ENCODE results near the gene SERTAD2. TPM values are rescaled to one million over a fixed set of nuclear protein-coding genes. Genes with fewer than 3 reads are reported as not detected.

The SERTAD2 gene
- total RNA-seq, 3 donors from 2014 or later, result 12.8 to 20.0 (median 17.0) TPM

- H3K4me3 ChIP-seq, result no peak overlapping the region
- DNase-seq (ENCODE audit: low spot score in 2 of 2), result no peak
- H3K9me3 ChIP-seq, result no peaks in the 10 kb centered on the region
- no peaks in the 10 kb centered on the region for H3K27me3 ChIP-seq
- H3K36me3 ChIP-seq, result no peaks in the 10 kb centered on the region
- no peak overlapping the region for H3K27ac ChIP-seq
- intact Hi-C loops (cut with DNase I; ENCODE audit: low total_unique reads), result no loop called here
- no peak for TF ChIP-seq POLR2AphosphoS5 (IDR thresholded peaks at IDR 0.05)
- no peak for TF ChIP-seq CTCF (IDR thresholded peaks at IDR 0.05)
- no peak for TF ChIP-seq POLR2A (IDR thresholded peaks at IDR 0.05)
- no peaks in the 10 kb centered on the region for H3K4me1 ChIP-seq
Observed at GRCh38 chr2:64665709-64666108, 12.0 kb upstream of the SERTAD2 start.

GRCh38 chr2:64663402-64663801, 9.7 kb upstream of the SERTAD2 start:
- Histone ChIP-seq H3K4me3 (no peak overlapping the region), H3K4me1 (no peaks in the 10 kb centered on the region), H3K27ac (no peak overlapping the region), H3K36me3 (no peaks in the 10 kb centered on the region), H3K27me3 (no peaks in the 10 kb centered on the region), H3K9me3 (no peaks in the 10 kb centered on the region)
- intact Hi-C loops (cut with DNase I; ENCODE audit: low total_unique reads), result no loop called here
- TF ChIP-seq POLR2AphosphoS5 (IDR thresholded peaks at IDR 0.05) (no peak), CTCF (IDR thresholded peaks at IDR 0.05) (no peak), POLR2A (IDR thresholded peaks at IDR 0.05) (no peak)
- no peak for DNase-seq (ENCODE audit: low spot score in 2 of 2)

DNA sequence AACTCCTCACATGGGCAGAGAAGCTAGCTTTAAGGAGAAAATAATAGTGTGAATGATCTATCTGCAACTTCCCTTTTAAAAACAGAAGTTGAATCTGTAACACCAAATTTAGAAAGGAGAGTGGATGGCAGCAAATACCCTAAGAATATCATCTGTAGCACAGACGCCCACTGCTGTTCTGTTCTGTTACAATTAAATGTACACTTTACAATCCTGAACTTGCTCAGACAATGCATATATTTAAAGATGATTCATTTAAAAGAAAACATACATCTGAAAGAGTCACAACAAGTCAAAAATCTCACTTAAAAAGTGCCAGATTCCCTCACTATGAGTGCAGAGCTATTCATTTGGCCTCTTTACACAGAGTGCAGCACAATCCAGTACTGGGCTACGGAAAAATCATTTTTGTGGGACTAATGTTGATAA, 8.0 kb upstream of the SERTAD2 start:
- no peaks in the 10 kb centered on the region for H3K27me3 ChIP-seq
- TF ChIP-seq POLR2AphosphoS5 (IDR thresholded peaks at IDR 0.05), result no peak
- no peak for TF ChIP-seq CTCF (IDR thresholded peaks at IDR 0.05)
- TF ChIP-seq POLR2A (IDR thresholded peaks at IDR 0.05), result no peak
- H3K36me3 ChIP-seq, result no peaks in the 10 kb centered on the region
- no peaks in the 10 kb centered on the region for H3K4me1 ChIP-seq
- intact Hi-C loops (cut with DNase I; ENCODE audit: low total_unique reads), result no loop called here
- no peak overlapping the region for H3K27ac ChIP-seq
- no peak overlapping the region for H3K4me3 ChIP-seq
- DNase-seq (ENCODE audit: low spot score in 2 of 2), result no peak
- no peaks in the 10 kb centered on the region for H3K9me3 ChIP-seq

GRCh38 chr2:64659252-64659651, 5.5 kb upstream of the SERTAD2 start:
- Histone ChIP-seq H3K4me1 (peaks cover 0 to 11% of the 10 kb centered on the region in 2 donors), H3K9me3 (no peaks in the 10 kb centered on the region), H3K4me3 (no peak overlapping the region), H3K27me3 (no peaks in the 10 kb centered on the region), H3K36me3 (no peaks in the 10 kb centered on the region), H3K27ac (no peak overlapping the region)
- TF ChIP-seq CTCF (IDR thresholded peaks at IDR 0.05), result no peak
- no peak for TF ChIP-seq POLR2AphosphoS5 (IDR thresholded peaks at IDR 0.05)
- TF ChIP-seq POLR2A (IDR thresholded peaks at IDR 0.05), result no peak
- no peak for DNase-seq (ENCODE audit: low spot score in 2 of 2)
- intact Hi-C loops (cut with DNase I; ENCODE audit: low total_unique reads), result no loop called here

- no peak for DNase-seq (ENCODE audit: low spot score in 2 of 2)
- intact Hi-C loops (cut with DNase I; ENCODE audit: low total_unique reads), result no loop called here
Observed at GRCh38 chr2:64658269-64658668, 4.6 kb upstream of the SERTAD2 start.

More at GRCh38 chr2:64658269-64658668, 4.6 kb upstream of the SERTAD2 start:
- no peak overlapping the region for H3K4me3 ChIP-seq
- no peaks in the 10 kb centered on the region for H3K9me3 ChIP-seq
- no peaks in the 10 kb centered on the region for H3K27me3 ChIP-seq
- no peak for TF ChIP-seq CTCF (IDR thresholded peaks at IDR 0.05)
- no peak for TF ChIP-seq POLR2A (IDR thresholded peaks at IDR 0.05)
- no peak for TF ChIP-seq POLR2AphosphoS5 (IDR thresholded peaks at IDR 0.05)
- H3K36me3 ChIP-seq, result no peaks in the 10 kb centered on the region
- H3K4me1 ChIP-seq, result peaks cover 0 to 11% of the 10 kb centered on the region in 2 donors
- no peak overlapping the region for H3K27ac ChIP-seq
